ENCODE measurements around the gene ZNF563. TPM values are rescaled to one million over a fixed set of nuclear protein-coding genes. Genes with fewer than 3 reads are reported as not detected.
"Not testable (repeated sequence)": the region's sequence is repeated elsewhere in the genome, so short reads cannot be mapped to it uniquely, and the experiment has no call there.

ZNF563 gene
- total RNA-seq: 1 to 10 TPM; 2.4 to 3.3 TPM

DNA sequence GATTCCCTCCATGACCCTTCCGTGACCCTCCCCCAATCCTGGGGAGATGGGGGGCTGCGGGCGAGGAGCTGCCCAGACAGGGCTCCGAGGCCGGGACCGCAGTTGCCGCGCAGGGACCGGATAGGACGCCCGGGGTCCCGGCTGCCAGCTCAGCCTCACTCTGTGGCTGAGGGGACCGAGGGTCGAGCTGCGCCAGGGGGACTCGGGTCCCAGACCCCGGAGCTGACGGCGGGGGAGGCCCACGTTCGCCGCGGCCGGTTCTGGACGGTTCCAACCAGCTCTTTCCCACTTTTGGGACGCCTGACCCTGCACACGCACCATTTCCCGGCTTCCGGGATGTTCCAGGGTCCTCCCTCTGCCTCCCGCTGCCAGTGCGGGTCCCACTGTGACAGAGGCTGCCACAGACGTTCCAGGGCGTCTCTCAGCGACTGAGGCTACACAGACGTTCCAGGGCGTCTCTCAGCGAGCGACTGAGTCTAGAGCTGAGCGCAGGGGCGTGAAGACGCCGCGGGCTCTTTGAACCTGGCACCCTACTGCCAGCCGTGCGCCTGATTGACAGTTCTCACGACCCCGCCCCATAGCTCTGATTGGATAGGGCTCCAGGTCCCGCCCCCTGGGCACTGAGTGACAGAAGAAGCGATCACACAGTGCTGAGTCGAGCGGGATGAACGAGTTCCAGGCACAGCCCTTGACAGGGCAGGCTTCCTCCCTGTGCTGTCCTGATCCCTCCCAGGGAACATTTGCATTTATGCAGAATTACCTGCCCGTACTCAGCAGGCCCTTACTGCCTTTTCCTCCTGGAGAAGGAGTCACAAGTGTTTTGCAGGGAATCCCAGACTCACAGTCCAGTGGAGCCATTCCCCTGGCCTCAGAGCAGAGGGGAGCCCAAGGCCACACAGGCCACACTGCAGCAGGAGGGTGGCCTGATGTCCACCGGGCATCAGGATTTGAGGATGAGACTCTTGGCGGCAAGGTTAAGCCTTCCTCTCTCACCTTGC lies at the start of gene ZNF563:
ZNF563 (minus strand) TSS at position 472 of the 998 bp plus-strand sequence; CDS start at position 321, 151 bp downstream.
- H3K4me1 Mint-ChIP-seq: peaks cover 28% of the 10 kb centered on the region
- CTCF ChIA-PET: interaction anchor here (0.6 to 1.6 kb wide), 10 partner anchors 11 to 536 kb away, joined by 3 to 8 read pairs (median 4); partner anchors contain the start of genes ZNF44, ZNF443, ZNF491 and ZNF700
- ATAC-seq (peak; percentile 98), DNase-seq (peak; percentile 98)
- peaks cover 11% of the 10 kb centered on the region for H3K36me3 Mint-ChIP-seq
- no peaks in the 10 kb centered on the region for H3K27me3 Mint-ChIP-seq
- H3K27ac Mint-ChIP-seq: peak within 1 kb of the TSS; percentile 96
- peak within 1 kb of the TSS; percentile 94 for H3K4me3 Mint-ChIP-seq
- peaks cover 3% of the 10 kb centered on the region for H3K9me3 Mint-ChIP-seq (ENCODE audit: low read depth)

DNA sequence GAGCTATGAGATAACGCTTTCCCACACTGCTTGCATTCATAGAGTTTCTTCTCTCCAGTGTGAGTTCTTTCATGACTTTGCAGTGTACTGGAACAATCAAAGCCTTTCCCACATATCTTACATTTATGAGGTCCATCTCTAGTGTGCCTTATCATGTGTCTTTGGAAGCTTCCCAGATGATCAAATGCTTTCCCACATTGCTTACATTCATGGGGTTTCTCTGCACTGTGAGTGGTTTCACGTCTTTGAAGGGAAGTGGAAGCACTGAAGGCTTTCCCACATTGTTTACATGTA lies 47.0 kb upstream of the ZNF563 start:
- no peaks in the 10 kb centered on the region for H3K27me3 Mint-ChIP-seq
- H3K27ac Mint-ChIP-seq: no peak overlapping the region
- peaks cover 18% of the 10 kb centered on the region for H3K36me3 Mint-ChIP-seq
- no peak overlapping the region for H3K4me3 Mint-ChIP-seq
- H3K9me3 Mint-ChIP-seq (ENCODE audit: low read depth): peaks cover 35% of the 10 kb centered on the region
- ATAC-seq: no peak
- CTCF ChIA-PET: no interaction called here
- DNase-seq: no peak
- H3K4me1 Mint-ChIP-seq: no peaks in the 10 kb centered on the region

DNA sequence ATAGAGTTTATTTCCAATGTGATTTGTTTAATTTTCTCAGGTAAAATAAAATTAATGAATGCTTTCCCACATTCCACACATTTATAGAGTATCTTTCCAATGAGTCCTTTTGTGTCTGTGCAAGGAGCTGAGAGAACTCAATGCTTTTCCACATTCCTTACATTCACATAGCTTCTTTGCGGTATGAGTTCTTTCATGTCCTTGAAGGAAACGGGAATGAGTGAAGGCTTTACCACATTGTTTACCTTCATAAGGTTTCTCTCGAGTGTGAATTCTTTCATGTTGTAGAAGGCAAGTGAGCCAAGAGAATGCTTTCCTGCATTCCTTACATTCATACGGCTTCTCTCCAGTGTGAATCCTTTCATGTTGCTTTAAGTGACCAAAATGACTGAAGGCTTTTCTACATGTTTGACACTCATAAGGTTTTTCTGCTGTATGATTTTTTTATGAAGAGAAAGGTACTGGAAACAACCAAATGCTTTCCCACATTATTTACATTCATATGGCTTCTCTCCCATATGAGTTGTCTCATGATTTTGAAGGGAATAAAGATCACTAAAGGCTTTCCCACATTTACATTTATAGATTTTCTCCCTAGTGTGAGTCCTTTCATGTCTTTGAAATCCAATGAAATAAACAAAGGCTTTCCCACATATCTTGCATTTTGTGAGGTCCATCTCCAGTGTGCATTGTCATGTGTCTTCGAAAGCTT lies 46.5 kb upstream of the ZNF563 start:
- CTCF ChIA-PET: no interaction called here
- Mint-ChIP-seq H3K4me3 (no peak overlapping the region), H3K9me3 (ENCODE audit: low read depth) (peaks cover 37% of the 10 kb centered on the region), H3K27me3 (no peaks in the 10 kb centered on the region), H3K36me3 (peaks cover 20% of the 10 kb centered on the region), H3K4me1 (no peaks in the 10 kb centered on the region), H3K27ac (no peak overlapping the region)
- no peak for DNase-seq
- ATAC-seq: no peak

DNA sequence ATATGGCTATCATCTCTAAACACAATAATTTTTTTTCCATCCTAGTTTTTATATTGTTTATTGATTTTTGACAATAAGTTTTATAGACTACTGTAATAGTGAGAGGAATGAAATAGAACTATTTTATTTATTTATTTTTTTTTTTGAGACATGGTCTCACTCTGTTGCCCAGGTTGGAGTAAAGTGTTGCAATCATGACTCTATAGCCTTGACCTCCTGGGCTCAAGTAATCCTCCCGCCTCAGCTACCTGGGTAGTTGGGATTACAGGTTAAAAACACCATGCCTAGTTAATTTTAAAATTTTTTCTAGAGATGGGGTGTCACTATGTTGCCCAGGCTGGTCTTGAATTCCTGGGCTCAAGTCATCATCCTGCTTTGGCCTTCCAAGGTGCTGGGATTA lies 40.6 kb upstream of the ZNF563 start:
- Mint-ChIP-seq H3K27me3 (no peaks in the 10 kb centered on the region), H3K4me1 (no peaks in the 10 kb centered on the region), H3K4me3 (no peak overlapping the region), H3K36me3 (peaks cover 7% of the 10 kb centered on the region), H3K9me3 (ENCODE audit: low read depth) (peaks cover 25% of the 10 kb centered on the region), H3K27ac (no peak overlapping the region)
- CTCF ChIA-PET: no interaction called here
- DNase-seq (no peak), ATAC-seq (no peak)

DNA sequence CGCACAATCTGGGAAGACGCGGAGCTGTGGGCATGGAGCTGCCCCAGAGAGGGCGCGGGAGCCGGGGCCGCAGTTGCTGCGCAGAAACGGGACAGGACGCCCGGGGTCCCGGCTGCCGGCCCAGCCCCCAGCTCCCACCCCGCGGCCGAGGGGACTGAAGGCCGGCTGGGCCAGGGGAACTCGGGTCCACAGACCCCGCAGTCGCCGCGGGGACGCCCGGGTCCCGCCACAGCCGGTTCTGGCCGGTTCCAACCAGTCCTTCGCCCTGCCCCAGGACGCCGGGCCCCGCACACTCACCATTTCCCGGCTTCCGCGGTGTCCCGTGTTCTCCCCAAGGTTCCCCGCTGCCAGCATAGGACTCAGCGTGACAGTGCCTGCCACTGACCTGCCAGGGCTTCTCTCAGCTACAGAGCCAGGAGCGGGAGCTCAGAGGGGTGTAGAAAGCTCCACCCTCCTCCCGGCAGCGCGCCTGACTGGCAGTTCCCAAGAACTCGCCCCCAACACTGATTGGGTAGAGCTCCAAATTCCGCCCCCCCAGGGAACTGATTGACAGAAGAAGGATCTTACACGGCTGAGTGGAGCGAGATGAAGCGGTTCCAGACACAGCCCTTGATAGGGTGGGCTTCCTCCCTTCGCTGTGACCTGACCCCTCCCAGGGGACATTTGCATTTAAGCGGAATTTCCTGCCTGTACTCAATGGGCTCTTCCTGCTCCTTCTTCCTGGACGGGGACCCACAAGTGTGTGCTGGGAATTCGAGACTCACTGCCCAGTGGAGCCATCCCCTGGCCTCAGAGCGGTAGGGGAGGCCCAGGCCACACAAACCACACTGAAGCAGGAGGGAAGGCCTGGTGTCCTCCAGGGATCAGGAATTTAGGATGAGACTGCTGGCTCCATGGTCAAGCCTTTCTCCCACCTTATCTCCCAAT lies 32.1 kb upstream of the ZNF563 start, which contains the start of gene ZNF442:
ZNF442 (minus strand) TSS at position 448 of the 927 bp plus-strand sequence. CDS start 2,052 bp downstream, outside the sequence.
- H3K27ac Mint-ChIP-seq: peak within 1 kb of the TSS; percentile 83

DNA sequence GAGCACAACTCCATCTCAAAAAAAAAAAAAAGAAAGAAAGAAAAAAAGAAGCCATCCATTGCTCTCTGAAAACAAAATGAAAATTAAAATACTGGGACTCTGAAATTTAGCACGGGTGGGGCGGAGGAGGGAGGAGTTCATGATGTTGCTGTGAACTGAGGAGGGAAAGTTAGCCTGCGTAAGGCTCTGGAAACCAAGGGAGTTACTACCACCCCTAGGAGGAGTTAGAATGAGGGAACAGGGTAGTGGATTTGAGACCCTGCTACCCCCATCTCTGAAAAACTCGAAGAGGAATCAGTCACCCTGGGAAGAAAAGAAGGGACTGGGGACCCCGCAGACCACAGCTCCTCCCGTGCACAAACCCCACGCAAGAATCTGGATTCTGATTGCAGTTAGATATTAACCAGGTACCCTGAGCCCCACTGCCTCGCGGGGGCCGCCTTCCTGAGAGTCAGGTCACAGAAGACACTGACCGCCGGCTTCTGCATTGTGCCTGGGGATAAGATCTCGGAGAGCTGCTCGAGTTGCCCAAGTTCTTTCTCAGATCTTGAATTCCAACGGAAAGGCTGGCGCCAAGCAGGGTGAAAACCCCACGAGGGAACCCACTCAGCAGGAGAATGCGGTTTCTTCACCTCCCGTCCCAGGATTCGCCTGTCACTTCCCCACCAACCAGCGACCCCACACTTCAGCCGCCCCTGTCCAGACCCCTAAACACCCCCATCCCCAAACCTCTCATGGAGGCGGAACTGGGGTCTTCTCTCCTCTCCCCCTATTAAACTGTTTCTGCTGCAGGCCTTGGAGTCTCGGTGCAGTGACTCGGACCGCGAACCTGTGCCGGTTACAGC lies 31.2 kb upstream of the ZNF563 start:
- ATAC-seq (no peak), DNase-seq (no peak)
- CTCF ChIA-PET: interaction anchor here (0.9 to 1.1 kb wide), 3 partner anchors 33 to 274 kb away, joined by 3 to 4 read pairs (median 4); no protein-coding TSS in a partner anchor
- H3K27me3 Mint-ChIP-seq: peaks cover 2% of the 10 kb centered on the region
- peak overlapping the region; percentile 56 for H3K27ac Mint-ChIP-seq
- H3K9me3 Mint-ChIP-seq (ENCODE audit: low read depth): peaks cover 10% of the 10 kb centered on the region
- peaks cover 13% of the 10 kb centered on the region for H3K36me3 Mint-ChIP-seq
- H3K4me3 Mint-ChIP-seq: peak overlapping the region; percentile 90
- peaks cover 15% of the 10 kb centered on the region for H3K4me1 Mint-ChIP-seq

More for the DNA sequence above, 32.1 kb upstream of the ZNF563 start, which contains the start of gene ZNF442:
- H3K4me3 Mint-ChIP-seq: peak within 1 kb of the TSS; percentile 90
- H3K9me3 Mint-ChIP-seq (ENCODE audit: low read depth): peaks cover 10% of the 10 kb centered on the region
- ATAC-seq: peak; percentile 100
- H3K36me3 Mint-ChIP-seq: peaks cover 11% of the 10 kb centered on the region
- DNase-seq: peak; percentile 93
- H3K27me3 Mint-ChIP-seq: peaks cover 2% of the 10 kb centered on the region
- peaks cover 15% of the 10 kb centered on the region for H3K4me1 Mint-ChIP-seq
- CTCF ChIA-PET: interaction anchor here (0.9 to 1.1 kb wide), 3 partner anchors 33 to 274 kb away, joined by 3 to 4 read pairs (median 4); no protein-coding TSS in a partner anchor

DNA sequence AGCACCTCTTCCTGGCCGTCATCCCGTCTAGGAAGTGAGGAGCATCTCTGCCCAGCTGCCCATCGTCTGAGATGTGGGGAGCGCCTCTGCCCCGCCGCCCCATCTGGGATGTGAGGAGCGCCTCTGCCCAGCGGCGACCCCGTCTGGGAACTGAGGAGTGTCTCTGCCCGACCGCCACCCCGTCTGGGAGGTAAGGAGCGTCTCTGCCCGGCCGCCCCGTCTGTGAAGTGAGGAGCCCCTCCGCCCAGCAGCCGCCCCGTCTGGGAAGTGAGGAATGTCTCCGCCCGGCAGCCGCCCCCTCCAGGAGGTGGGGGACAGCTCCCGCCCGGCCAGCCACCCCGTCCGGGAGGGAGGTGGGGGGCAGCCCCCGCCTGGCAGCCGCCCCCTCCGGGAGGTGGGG lies 28.8 kb upstream of the ZNF563 start:
- Mint-ChIP-seq H3K4me1 (peaks cover 15% of the 10 kb centered on the region), H3K36me3 (peaks cover 23% of the 10 kb centered on the region), H3K9me3 (ENCODE audit: low read depth) (peaks cover 14% of the 10 kb centered on the region)
- CTCF ChIA-PET, ATAC-seq, H3K27me3 Mint-ChIP-seq, DNase-seq, H3K27ac Mint-ChIP-seq, H3K4me3 Mint-ChIP-seq: not testable (repeated sequence)

DNA sequence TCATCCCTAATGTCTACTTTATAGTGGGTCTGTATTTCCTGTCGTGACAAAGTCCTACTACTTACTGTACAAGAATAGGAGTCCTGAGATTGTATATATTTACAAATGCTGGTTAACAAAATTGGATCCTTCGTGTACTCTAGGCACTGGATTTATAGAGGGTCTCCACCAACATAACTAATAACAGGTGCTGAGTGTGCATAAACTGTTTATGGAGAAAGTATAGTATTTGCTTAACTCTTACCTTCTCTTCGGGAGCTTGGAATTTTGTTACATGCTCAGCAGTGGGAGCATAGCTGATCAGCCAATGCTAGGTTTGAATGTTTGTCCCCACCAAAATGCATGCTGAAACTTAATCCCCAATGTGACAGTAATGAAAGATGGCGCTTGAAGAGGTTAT lies 19.9 kb upstream of the ZNF563 start:
- Mint-ChIP-seq H3K9me3 (ENCODE audit: low read depth) (peaks cover 47% of the 10 kb centered on the region), H3K27me3 (no peaks in the 10 kb centered on the region), H3K27ac (no peak overlapping the region), H3K4me1 (no peaks in the 10 kb centered on the region), H3K36me3 (peaks cover 44% of the 10 kb centered on the region), H3K4me3 (no peak overlapping the region)
- CTCF ChIA-PET: no interaction called here
- ATAC-seq: no peak
- no peak for DNase-seq

DNA sequence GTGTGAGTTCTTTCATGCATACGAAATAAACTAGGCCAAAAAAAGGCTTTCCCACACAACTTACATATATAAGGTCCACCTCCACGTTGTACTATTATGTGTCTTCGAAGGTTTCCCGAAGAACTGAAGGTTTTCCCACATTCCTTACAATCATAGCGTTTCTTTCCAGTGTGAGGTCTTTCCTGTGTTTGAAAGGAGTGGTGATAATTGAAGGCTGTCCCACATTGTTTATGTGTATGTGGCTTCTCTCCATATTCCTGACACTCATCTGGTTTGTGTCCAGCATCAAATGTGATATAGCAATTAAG lies 17.4 kb upstream of the ZNF563 start:
- Mint-ChIP-seq H3K4me3 (no peak overlapping the region), H3K9me3 (ENCODE audit: low read depth) (peaks cover 48% of the 10 kb centered on the region), H3K27me3 (no peaks in the 10 kb centered on the region), H3K27ac (no peak overlapping the region), H3K4me1 (no peaks in the 10 kb centered on the region), H3K36me3 (peaks cover 47% of the 10 kb centered on the region)
- CTCF ChIA-PET: no interaction called here
- ATAC-seq: no peak
- DNase-seq: no peak

DNA sequence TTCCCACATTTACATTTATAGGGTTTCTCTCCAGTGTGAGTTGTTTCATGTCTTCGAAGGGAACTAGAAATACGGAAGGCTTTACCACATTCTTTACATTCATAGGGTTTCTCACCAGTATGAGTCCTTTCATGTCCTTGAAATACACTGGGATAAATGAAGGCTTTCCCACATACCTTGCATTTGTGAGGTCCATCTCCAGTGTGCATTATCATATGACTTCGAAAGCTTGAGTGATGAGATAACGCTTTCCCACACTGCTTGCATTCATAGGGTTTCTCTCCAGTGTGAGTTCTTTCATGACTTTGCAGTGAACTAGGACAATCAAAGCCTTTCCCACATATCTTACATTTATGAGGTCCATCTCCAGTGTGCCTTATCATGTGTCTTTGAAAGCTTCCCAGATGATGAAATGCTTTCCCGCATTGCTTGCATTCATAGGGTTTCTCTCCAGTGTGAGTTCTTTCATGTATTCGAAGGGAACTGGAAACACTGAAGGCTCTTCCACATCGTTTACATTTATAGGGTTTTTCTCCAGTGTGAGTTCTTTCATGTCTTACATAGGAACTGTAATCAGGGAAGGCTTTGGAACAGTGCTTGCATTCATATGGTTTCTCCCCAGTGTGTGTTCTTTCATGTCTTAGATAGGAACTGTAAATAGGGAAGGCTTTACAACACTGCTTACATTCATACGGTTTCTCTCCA lies 16.9 kb upstream of the ZNF563 start:
- peaks cover 50% of the 10 kb centered on the region for H3K36me3 Mint-ChIP-seq

DNA sequence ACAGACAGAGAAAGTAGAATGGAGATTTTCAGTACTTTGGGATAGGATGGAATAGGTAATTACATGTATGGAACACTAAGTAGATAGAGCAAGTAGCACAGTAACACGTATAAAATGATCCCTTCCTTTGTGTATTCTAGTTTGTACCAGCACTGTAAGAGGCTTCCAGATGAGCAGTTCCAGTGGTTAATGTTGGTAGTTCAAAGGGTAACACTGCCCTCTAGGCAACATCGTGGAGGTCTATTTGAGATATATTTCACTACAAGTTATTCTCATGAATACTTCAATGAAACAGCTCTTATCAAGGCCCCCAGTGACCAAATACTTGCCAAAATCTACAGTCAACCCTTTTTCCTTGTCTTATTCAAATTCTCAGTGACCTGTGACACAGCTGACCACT lies 13.5 kb upstream of the ZNF563 start:
- CTCF ChIA-PET: no interaction called here
- Mint-ChIP-seq H3K4me1 (no peaks in the 10 kb centered on the region), H3K36me3 (peaks cover 35% of the 10 kb centered on the region), H3K27ac (no peak overlapping the region), H3K4me3 (no peak overlapping the region), H3K9me3 (ENCODE audit: low read depth) (peaks cover 39% of the 10 kb centered on the region), H3K27me3 (no peaks in the 10 kb centered on the region)
- DNase-seq: no peak
- no peak for ATAC-seq

More for the DNA sequence above, 16.9 kb upstream of the ZNF563 start:
- no peak for ATAC-seq
- CTCF ChIA-PET: no interaction called here
- no peak for DNase-seq
- no peaks in the 10 kb centered on the region for H3K4me1 Mint-ChIP-seq
- peaks cover 48% of the 10 kb centered on the region for H3K9me3 Mint-ChIP-seq (ENCODE audit: low read depth)
- no peak overlapping the region for H3K4me3 Mint-ChIP-seq
- no peaks in the 10 kb centered on the region for H3K27me3 Mint-ChIP-seq
- H3K27ac Mint-ChIP-seq: no peak overlapping the region

DNA sequence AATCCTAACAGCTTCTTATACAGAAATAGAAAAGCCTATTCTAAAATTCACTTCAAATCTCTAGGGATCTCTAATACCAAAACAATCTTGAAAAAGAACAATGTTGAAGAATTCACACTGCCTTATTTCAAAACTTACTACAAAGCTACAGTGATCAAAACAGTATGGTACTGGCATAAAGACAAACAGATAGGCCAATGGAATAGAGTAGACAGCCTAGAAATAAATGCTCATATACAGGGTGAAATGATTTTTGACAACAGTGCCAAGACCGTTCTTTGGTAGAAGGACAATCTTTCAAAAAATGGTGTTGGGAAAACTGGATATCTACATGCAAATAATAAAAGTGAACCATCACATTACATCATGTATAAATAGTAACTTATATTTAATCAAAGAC lies 11.8 kb upstream of the ZNF563 start:
- CTCF ChIA-PET: interaction anchor here (1.0 kb wide), 1 partner anchor 12 kb away, joined by 4 read pairs; the partner anchor contains the start of gene ZNF563
- ATAC-seq (no peak), DNase-seq (no peak)
- H3K4me3 Mint-ChIP-seq: no peak overlapping the region
- H3K4me1 Mint-ChIP-seq: no peaks in the 10 kb centered on the region
- H3K36me3 Mint-ChIP-seq: peaks cover 26% of the 10 kb centered on the region
- H3K27me3 Mint-ChIP-seq: no peaks in the 10 kb centered on the region
- peaks cover 31% of the 10 kb centered on the region for H3K9me3 Mint-ChIP-seq (ENCODE audit: low read depth)
- H3K27ac Mint-ChIP-seq: no peak overlapping the region

Data from activated CD8-positive, alpha-beta memory T cell treated with anti-CD3 and anti-CD28 coated beads, Interleukin-2, amount 10 ng/mL, durations not matched to agents 7 days and 5 days (primary cell).